Cardiac muscle cell (in vitro differentiated cells and primary cell): ENCODE data around the gene RFFL. TPM values are rescaled to one million over a fixed set of nuclear protein-coding genes. Genes with fewer than 3 reads are reported as not detected.

Experiments
- DNase-seq, 2 donors: peaks; one replicate each; pipeline versions ENCODE4 v3.0.0 to v3.0.0-alpha.2; 2010 to 2017; ENCODE audit warnings: low read depth in 1 of 2, low spot score in 1 of 2
- H3K27ac ChIP-seq: fragments of 200-600 bp; sonication (generic); 2 replicates; pipeline ENCODE4 v1.5.1; 2016
- H3K27me3 ChIP-seq: fragments of 200-600 bp; sonication (generic); 2 replicates; pipeline ENCODE4 v1.6.0; 2016; ENCODE audit warnings: control low read depth
- H3K36me3 ChIP-seq: fragments of 200-600 bp; sonication (generic); 2 replicates; pipeline ENCODE4 v1.5.1; 2016; ENCODE audit warnings: control low read depth
- H3K4me1 ChIP-seq: fragments of 200-600 bp; sonication (generic); 2 replicates; pipeline ENCODE4 v1.8.1; 2017; ENCODE audit warnings: low read depth, mild to moderate bottlenecking, mixed run types
- H3K4me3 ChIP-seq: fragments of 200-600 bp; sonication (generic); 2 replicates; pipeline ENCODE4 v1.5.1; 2016; ENCODE audit warnings: mild to moderate bottlenecking
- H3K9me3 ChIP-seq: fragments of 200-600 bp; sonication (generic); 2 replicates; pipeline ENCODE4 v1.5.1; 2017; ENCODE audit warnings: low read depth, mild to moderate bottlenecking, control low read depth
- CTCF ChIP-seq: IDR thresholded peaks from 2 replicates; pipeline ENCODE4 v1.5.1; 2012; ENCODE audit warnings: low read depth, mild to moderate bottlenecking, low read length
- polyA plus RNA-seq: library from polyadenylated mRNA; unstranded; fragments of >200 nt; fragmentation: Nextera tagmentation; extraction: Ambion mirVana; gene quantifications from 2 replicates; pipeline ENCODE4 v1.2.1, GENCODE V29; 2016
- total RNA-seq: library from RNA; depleted of rRNA; stranded (reverse); fragments of >200 nt; gene quantifications from 2 replicates; pipeline ENCODE4 v1.2.3, GENCODE V29; 2016

The RFFL gene
- total and polyA plus RNA-seq, 2 experiments from 2014 or later: 4.9 to 22.3 TPM

GRCh38 chr17:35057332-35057915 is 6.1 kb downstream of the RFFL start:
- TF ChIP-seq CTCF: no peak
- H3K4me3 ChIP-seq: no peak overlapping the region
- no peaks in the 10 kb centered on the region for H3K4me1 ChIP-seq
- H3K27me3 ChIP-seq: no peaks in the 10 kb centered on the region
- no peaks in the 10 kb centered on the region for H3K36me3 ChIP-seq
- H3K27ac ChIP-seq: no peak overlapping the region
- H3K9me3 ChIP-seq: no peaks in the 10 kb centered on the region
- DNase-seq: no peak

GRCh38 chr17:35056013-35056412 is 7.5 kb downstream of the RFFL start:
- no peak overlapping the region for H3K4me3 ChIP-seq
- no peaks in the 10 kb centered on the region for H3K4me1 ChIP-seq
- DNase-seq: no peak
- H3K9me3 ChIP-seq: no peaks in the 10 kb centered on the region
- H3K36me3 ChIP-seq: no peaks in the 10 kb centered on the region
- H3K27me3 ChIP-seq: no peaks in the 10 kb centered on the region
- H3K27ac ChIP-seq: no peak overlapping the region
- TF ChIP-seq CTCF: no peak

- Histone ChIP-seq H3K36me3 (no peaks in the 10 kb centered on the region), H3K27me3 (no peaks in the 10 kb centered on the region), H3K4me3 (no peak overlapping the region), H3K9me3 (no peaks in the 10 kb centered on the region), H3K27ac (no peak overlapping the region), H3K4me1 (no peaks in the 10 kb centered on the region)
- DNase-seq: no peak
- TF ChIP-seq CTCF: no peak
Measured at GRCh38 chr17:35053204-35053603, 10.3 kb downstream of the RFFL start.

- Histone ChIP-seq H3K36me3 (no peaks in the 10 kb centered on the region), H3K9me3 (no peaks in the 10 kb centered on the region), H3K4me1 (no peaks in the 10 kb centered on the region), H3K27ac (no peak overlapping the region), H3K4me3 (no peak overlapping the region), H3K27me3 (no peaks in the 10 kb centered on the region)
- no peak for TF ChIP-seq CTCF
- DNase-seq: no peak
Measured at GRCh38 chr17:35052780-35053179, 10.7 kb downstream of the RFFL start.

GRCh38 chr17:35052241-35052610 is 11.3 kb downstream of the RFFL start:
- Histone ChIP-seq H3K27ac (no peak overlapping the region), H3K27me3 (no peaks in the 10 kb centered on the region), H3K36me3 (no peaks in the 10 kb centered on the region), H3K9me3 (no peaks in the 10 kb centered on the region), H3K4me3 (no peak overlapping the region), H3K4me1 (no peaks in the 10 kb centered on the region)
- TF ChIP-seq CTCF: no peak
- DNase-seq: no peak
